MV-4-11 (cell line): ENCODE measurements around the gene ACTN3.
A peak's percentile ranks its signal among the peaks of the same experiment; 100 is the strongest.

Experiments
- DNase-seq: peaks from one replicate; lab custom pipeline; 2025; lab: John Stamatoyannopoulos, UW

The ACTN3 gene

GRCh38 chr11:66545701-66546367 is 869 bp upstream of the ACTN3 start, which contains the start of gene ZDHHC24:
Gene ZDHHC24, minus strand, starts transcription at chr11:66546048. Its CDS starts 45 bp downstream, at chr11:66546003.
- peak; percentile 96 for DNase-seq

GRCh38 chr11:66546966-66547661 is 411 bp downstream of the ACTN3 start:
- DNase-seq: no peak

- DNase-seq: no peak
Measured at GRCh38 chr11:66547662-66548009, 933 bp downstream of the ACTN3 start.

- DNase-seq: no peak
Measured at GRCh38 chr11:66548041-66548440, 1.3 kb downstream of the ACTN3 start.

- DNase-seq: no peak
Measured at GRCh38 chr11:66548774-66549630, 2.3 kb downstream of the ACTN3 start.

GRCh38 chr11:66549696-66550095 is 3.0 kb downstream of the ACTN3 start:
- DNase-seq: no peak

- DNase-seq: no peak
Measured at GRCh38 chr11:66550887-66551286, 4.2 kb downstream of the ACTN3 start.

- no peak for DNase-seq
Measured at GRCh38 chr11:66554602-66555001, 7.9 kb downstream of the ACTN3 start.

GRCh38 chr11:66555416-66555815 is 8.7 kb downstream of the ACTN3 start:
- no peak for DNase-seq

- DNase-seq: no peak
Measured at GRCh38 chr11:66556086-66556485, 9.4 kb downstream of the ACTN3 start.

- DNase-seq: no peak
Measured at GRCh38 chr11:66557733-66558326, 11.1 kb downstream of the ACTN3 start.

GRCh38 chr11:66559142-66559865 is 12.6 kb downstream of the ACTN3 start:
- DNase-seq: no peak

GRCh38 chr11:66559866-66560676 is 13.4 kb downstream of the ACTN3 start:
- DNase-seq: no peak

GRCh38 chr11:66561178-66561974 is 14.7 kb downstream of the ACTN3 start:
- no peak for DNase-seq

- DNase-seq: no peak
Measured at GRCh38 chr11:66561975-66562248, 15.2 kb downstream of the ACTN3 start.

GRCh38 chr11:66562275-66562674 is 15.6 kb downstream of the ACTN3 start:
- DNase-seq: no peak

GRCh38 chr11:66562907-66563583 is 16.3 kb downstream of the ACTN3 start:
- DNase-seq: no peak

- DNase-seq: no peak
Measured at GRCh38 chr11:66563832-66564231, 17.1 kb downstream of the ACTN3 start.

- no peak for DNase-seq
Measured at GRCh38 chr11:66564538-66564937, 17.8 kb downstream of the ACTN3 start.

GRCh38 chr11:66564984-66565383 is 18.3 kb downstream of the ACTN3 start:
- DNase-seq: no peak
